ENCODE results near the gene RBM19.

RBM19 gene

DNA sequence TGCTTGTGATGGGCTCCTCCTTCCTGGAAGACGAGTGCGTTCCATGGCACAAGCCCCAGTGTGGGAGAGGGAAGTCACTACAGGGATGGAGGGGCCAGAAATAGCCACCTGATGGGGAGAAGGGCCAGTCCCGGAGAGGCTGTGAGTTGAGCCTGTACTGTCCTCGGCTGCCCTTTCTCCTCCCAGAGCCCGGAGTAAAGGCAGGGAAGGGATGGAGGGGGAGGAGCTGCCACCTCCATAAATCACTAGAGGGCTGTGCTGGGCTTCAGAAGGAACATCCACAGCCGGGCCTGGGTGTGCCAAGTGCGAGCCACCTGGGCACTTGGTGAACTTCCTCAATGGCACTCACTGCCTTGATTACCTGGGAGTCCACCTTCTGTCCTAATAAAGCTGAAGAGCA is 110.1 kb downstream of the RBM19 start:
- TF ChIP-seq, protein P1, sequence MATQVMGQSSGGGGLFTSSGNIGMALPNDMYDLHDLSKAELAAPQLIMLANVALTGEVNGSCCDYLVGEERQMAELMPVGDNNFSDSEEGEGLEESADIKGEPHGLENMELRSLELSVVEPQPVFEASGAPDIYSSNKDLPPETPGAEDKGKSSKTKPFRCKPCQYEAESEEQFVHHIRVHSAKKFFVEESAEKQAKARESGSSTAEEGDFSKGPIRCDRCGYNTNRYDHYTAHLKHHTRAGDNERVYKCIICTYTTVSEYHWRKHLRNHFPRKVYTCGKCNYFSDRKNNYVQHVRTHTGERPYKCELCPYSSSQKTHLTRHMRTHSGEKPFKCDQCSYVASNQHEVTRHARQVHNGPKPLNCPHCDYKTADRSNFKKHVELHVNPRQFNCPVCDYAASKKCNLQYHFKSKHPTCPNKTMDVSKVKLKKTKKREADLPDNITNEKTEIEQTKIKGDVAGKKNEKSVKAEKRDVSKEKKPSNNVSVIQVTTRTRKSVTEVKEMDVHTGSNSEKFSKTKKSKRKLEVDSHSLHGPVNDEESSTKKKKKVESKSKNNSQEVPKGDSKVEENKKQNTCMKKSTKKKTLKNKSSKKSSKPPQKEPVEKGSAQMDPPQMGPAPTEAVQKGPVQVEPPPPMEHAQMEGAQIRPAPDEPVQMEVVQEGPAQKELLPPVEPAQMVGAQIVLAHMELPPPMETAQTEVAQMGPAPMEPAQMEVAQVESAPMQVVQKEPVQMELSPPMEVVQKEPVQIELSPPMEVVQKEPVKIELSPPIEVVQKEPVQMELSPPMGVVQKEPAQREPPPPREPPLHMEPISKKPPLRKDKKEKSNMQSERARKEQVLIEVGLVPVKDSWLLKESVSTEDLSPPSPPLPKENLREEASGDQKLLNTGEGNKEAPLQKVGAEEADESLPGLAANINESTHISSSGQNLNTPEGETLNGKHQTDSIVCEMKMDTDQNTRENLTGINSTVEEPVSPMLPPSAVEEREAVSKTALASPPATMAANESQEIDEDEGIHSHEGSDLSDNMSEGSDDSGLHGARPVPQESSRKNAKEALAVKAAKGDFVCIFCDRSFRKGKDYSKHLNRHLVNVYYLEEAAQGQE (IDR thresholded peaks at IDR 0.05; ENCODE audit: insufficient read depth in 1 of 2, low read depth in 2 of 2, low read length in 2 of 2) = no peak
- TF ChIP-seq POLR2AphosphoS5 (IDR thresholded peaks at IDR 0.05; ENCODE audit: low read depth, low read length) = no peak
- no peak for TF ChIP-seq FOXP2 (optimal IDR thresholded peaks at IDR 0.05; ENCODE audit: borderline replicate concordance, extremely low read depth, extremely low read length, insufficient read depth)
- no peak for TF ChIP-seq SIN3A (IDR thresholded peaks at IDR 0.05; ENCODE audit: borderline replicate concordance, insufficient read depth, low read length)
- TF ChIP-seq TAF1 (IDR thresholded peaks at IDR 0.05; ENCODE audit: borderline replicate concordance, insufficient read depth, low read length) = no peak

DNA sequence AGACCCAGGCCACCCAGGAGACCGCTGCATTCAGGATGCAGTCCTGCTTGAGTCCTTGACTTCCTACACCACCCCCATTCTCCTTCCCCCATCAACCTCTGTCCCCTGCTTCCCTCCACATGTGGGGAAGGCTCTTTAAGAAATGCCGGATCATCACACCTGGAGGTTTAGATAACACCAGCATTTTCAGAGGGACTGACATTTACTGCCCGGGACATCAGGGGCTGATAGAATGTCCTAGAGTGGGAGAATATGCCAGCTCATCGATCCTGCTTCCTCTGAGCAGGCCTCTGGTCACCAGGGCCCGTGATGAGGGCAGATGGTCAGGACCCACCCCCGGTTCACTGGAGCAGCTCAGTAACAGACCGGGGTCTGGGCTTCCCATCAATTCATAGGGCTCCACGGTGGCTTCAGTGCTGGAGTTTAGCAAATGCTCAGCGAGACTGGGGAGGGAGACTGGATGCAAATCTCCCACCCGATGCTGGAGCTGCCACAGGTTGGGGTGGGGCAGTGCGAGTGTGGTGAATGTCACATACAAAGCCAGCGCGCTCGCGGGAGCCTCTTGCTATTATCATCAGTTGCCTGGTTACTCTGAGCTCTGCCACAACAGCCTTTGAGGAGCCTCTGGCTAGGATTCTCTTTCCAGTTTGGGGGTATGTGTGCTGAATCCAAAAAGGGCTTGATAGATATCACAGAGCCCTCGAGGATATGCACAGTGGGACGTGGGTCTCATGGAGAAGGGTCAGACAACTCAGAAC is 111.6 kb downstream of the RBM19 start:
- TF ChIP-seq, protein P1 (IDR thresholded peaks at IDR 0.05; ENCODE audit: insufficient read depth in 1 of 2, low read depth in 2 of 2, low read length in 2 of 2) = no peak
- TF ChIP-seq POLR2AphosphoS5 (IDR thresholded peaks at IDR 0.05; ENCODE audit: low read depth, low read length) (no peak), TAF1 (IDR thresholded peaks at IDR 0.05; ENCODE audit: borderline replicate concordance, insufficient read depth, low read length) (no peak), SIN3A (IDR thresholded peaks at IDR 0.05; ENCODE audit: borderline replicate concordance, insufficient read depth, low read length) (no peak), FOXP2 (optimal IDR thresholded peaks at IDR 0.05; ENCODE audit: borderline replicate concordance, extremely low read depth, extremely low read length, insufficient read depth) (no peak)

DNA sequence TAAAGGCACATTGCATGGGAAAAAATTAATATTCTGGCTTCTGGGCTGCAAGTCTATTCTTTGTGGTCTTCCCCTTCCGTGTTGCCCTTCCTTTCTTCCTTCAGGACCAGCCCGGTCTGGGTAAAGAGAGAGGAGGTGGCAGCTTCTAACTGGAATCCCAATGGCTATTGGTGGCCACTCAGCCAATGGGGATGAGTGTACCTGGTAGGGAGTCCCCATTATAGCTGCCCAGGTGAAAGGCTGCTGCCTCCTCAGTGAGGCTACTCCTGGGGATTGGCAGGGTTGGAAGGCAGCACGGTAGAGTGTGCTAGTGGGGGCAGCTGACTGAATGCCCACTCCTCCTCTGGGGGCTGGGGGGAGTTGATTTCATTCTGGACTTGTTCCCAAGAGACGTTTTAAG is 112.6 kb downstream of the RBM19 start:
- no peak for TF ChIP-seq POLR2AphosphoS5 (IDR thresholded peaks at IDR 0.05; ENCODE audit: low read depth, low read length)
- TF ChIP-seq, protein P1 (IDR thresholded peaks at IDR 0.05; ENCODE audit: insufficient read depth in 1 of 2, low read depth in 2 of 2, low read length in 2 of 2) = no peak
- no peak for TF ChIP-seq SIN3A (IDR thresholded peaks at IDR 0.05; ENCODE audit: borderline replicate concordance, insufficient read depth, low read length)
- TF ChIP-seq TAF1 (IDR thresholded peaks at IDR 0.05; ENCODE audit: borderline replicate concordance, insufficient read depth, low read length) = no peak

DNA sequence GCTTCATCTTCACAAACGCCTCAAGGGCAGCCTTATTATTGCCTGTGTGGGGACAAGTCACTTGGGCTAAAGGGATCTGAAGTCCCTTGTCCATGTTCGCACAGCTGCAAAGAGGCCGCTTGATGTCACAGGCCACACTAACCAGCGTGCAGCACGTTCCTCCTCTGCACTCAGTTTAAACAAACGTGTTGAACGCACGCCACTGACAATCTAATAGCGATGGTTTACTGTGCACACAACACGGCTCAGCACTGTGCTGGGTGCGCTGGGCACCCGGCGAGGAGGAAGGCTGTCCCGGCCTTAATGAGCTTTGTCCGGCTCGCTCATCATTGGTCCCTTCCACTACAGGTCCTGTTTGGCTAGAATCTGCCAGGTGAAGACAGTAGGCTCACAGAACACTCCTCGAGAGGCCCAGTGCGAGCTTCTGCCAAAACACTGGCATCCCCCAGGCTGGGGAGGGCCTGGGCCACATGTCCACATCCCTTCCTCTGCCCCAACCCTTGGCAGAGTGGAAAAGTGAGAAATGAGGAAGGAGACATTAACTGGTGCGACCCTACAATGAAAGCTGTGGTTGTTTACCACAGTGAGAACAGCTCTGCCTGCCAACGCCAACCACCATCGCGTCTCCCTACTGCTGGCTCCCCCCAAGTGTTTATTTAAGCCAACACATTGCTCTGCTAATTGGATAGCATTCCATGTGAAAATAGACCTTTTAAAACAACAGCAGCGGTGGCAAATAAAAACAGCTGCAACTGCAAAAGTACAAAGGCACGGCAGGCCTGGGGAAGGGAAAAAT is 113.2 kb downstream of the RBM19 start:
- TF ChIP-seq, protein P1 (IDR thresholded peaks at IDR 0.05; ENCODE audit: insufficient read depth in 1 of 2, low read depth in 2 of 2, low read length in 2 of 2) = no peak
- TF ChIP-seq SIN3A (IDR thresholded peaks at IDR 0.05; ENCODE audit: borderline replicate concordance, insufficient read depth, low read length) (no peak), POLR2AphosphoS5 (IDR thresholded peaks at IDR 0.05; ENCODE audit: low read depth, low read length) (no peak), FOXP2 (optimal IDR thresholded peaks at IDR 0.05; ENCODE audit: borderline replicate concordance, extremely low read depth, extremely low read length, insufficient read depth) (no peak), TAF1 (IDR thresholded peaks at IDR 0.05; ENCODE audit: borderline replicate concordance, insufficient read depth, low read length) (no peak)

Data from PFSK-1 (cell line).